ENCODE results near the gene TMEFF2.

- TF ChIP-seq EZH2 (IDR thresholded peaks at IDR 0.05; ENCODE audit: insufficient read depth, poor library complexity, severe bottlenecking) (no peak), EZH2phosphoT487 (IDR thresholded peaks at IDR 0.05; ENCODE audit: insufficient read depth, low read depth) (no peak)
Observed at GRCh38 chr2:192236136-192236535, 41.4 kb upstream of the TMEFF2 start.

Measured in GM23248 (cell line).